Tibial nerve (tissue), 4 donors: Measurements from ENCODE around the gene POLR3C. TPM values are rescaled to one million over a fixed set of nuclear protein-coding genes. Genes with fewer than 3 reads are reported as not detected.

ENCODE experiments used
- DNase-seq, 2 donors: peaks; one replicate each; pipeline ENCODE4 v3.0.0-alpha.2; 2019; ENCODE audit warnings: low spot score in 2 of 2
- H3K27ac ChIP-seq, 4 donors: fragments of 200-600 bp; sonication (generic) in 3 of 4; one replicate each; pipeline ENCODE4 v1.5.1; 2017 to 2019; ENCODE audit warnings: mild to moderate bottlenecking in 1 of 4
- H3K27me3 ChIP-seq, 2 donors: fragments of 200-600 bp; sonication (generic) in 1 of 2; one replicate each; pipeline versions ENCODE4 v1.5.1 to v1.6.0; 2017 to 2019
- H3K36me3 ChIP-seq, 3 donors: fragments of 200-600 bp; sonication (generic); one replicate each; pipeline ENCODE4 v1.5.1; 2018 to 2019
- H3K4me1 ChIP-seq, 4 donors: fragments of 200-600 bp; sonication (generic) in 3 of 4; one replicate each; pipeline ENCODE4 v1.5.1; 2017 to 2019
- H3K4me3 ChIP-seq, 4 donors: fragments of 200-600 bp; sonication (generic) in 3 of 4; one replicate each; pipeline ENCODE4 v1.5.1; 2017 to 2019; ENCODE audit warnings: mild to moderate bottlenecking in 1 of 4, moderate library complexity in 1 of 4
- H3K9me3 ChIP-seq, 4 donors: fragments of 200-600 bp; sonication (generic) in 3 of 4; one replicate each; pipeline ENCODE4 v1.5.1; 2017 to 2019
- EP300 ChIP-seq, 2 donors: sonication (generic); formaldehyde crosslinking; IDR thresholded peaks; one replicate each; pipeline ENCODE4 v1.6.1; 2017; ENCODE audit warnings: antibody characterized with exemption in 2 of 2, mild to moderate bottlenecking in 1 of 2
- POLR2A ChIP-seq, 2 donors: fragments of 450-650 bp; IDR thresholded peaks; one replicate each; pipeline ENCODE4 v1.6.1; 2017; ENCODE audit warnings: antibody characterized with exemption in 2 of 2, mild to moderate bottlenecking in 2 of 2, moderate library complexity in 2 of 2
- WGBS, 2 donors: methylation state at CpG; one replicate each; pipeline ENCODE4 v1.1.5; 2018; 5-methylcytosine and 5-hydroxymethylcytosine counted together
- total RNA-seq, 4 donors: library from RNA; depleted of rRNA; stranded (reverse); fragments of >200 nt; gene quantifications; one replicate each; pipeline ENCODE4 v1.1.0, GENCODE V29; 2016
- TF ChIP-seq, protein P1 (sequence below), 5 experiments: fragments of 200-600 bp in 3 of 5; fragments of 450-650 bp in 2 of 5; sonication (generic) in 3 of 5; IDR thresholded peaks; one replicate each; pipeline ENCODE4 v1.5.1; 2016 to 2019; ENCODE audit warnings: antibody characterized with exemption in 5 of 5, mild to moderate bottlenecking in 3 of 5, moderate library complexity in 2 of 5

Gene POLR3C
- total RNA-seq, 4 donors from 2014 or later, result 25.9 to 39.6 (median 37.8) TPM

DNA sequence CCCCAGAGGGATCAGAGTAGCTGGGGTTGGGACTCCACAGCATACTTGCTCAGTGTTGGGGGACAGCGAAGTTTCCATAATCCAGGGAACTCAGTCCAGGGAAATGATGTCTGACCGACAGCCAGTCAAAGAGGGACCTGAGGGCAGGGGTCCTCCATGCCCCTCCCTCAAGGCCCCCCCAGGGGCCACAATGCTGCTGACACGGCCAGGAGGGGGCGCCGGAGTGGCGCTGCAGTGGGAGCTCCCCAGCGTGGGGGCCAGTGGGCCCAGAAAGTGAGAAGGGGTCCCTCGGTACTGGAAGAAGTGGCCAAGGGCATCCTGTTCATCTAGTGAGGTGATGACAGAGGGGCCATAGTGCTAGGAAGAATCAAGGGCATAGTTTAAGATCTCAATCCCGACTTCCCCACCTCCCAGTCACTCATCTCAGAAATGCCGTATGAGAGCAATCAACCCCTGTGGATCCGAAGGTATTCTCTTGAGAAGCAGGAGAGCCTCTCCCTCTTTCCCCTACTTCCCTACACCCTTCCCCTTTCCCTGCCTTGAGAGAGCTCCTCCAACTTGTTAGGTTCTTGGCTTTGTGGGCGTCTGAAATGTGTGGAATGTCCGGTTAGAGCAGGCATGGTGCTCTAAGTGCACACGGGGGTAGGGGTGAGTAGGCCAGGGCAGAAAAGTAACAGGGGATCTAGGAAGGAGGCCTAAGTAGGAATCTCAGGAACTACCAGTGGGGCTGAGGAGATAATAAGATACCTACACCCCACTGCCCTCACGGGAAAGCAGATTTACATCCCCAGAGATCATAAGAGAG is 25.6 kb downstream of the POLR3C start:
- Histone ChIP-seq H3K27ac (peak overlapping the region in 2 of 4 donors; percentile 50 to 52), H3K27me3 (no peaks in the 10 kb centered on the region), H3K4me3 (no peak overlapping the region), H3K4me1 (peaks cover 0 to 26% (median 5%) of the 10 kb centered on the region in 4 donors), H3K36me3 (peaks cover 0 to 73% (median 0%) of the 10 kb centered on the region in 3 donors), H3K9me3 (no peaks in the 10 kb centered on the region)
- 47 to 58% methylated on average over 12 to 15 of the region's 15 CpGs for WGBS, 2 donors
- DNase-seq, result no peak
- TF ChIP-seq, protein P1, sequence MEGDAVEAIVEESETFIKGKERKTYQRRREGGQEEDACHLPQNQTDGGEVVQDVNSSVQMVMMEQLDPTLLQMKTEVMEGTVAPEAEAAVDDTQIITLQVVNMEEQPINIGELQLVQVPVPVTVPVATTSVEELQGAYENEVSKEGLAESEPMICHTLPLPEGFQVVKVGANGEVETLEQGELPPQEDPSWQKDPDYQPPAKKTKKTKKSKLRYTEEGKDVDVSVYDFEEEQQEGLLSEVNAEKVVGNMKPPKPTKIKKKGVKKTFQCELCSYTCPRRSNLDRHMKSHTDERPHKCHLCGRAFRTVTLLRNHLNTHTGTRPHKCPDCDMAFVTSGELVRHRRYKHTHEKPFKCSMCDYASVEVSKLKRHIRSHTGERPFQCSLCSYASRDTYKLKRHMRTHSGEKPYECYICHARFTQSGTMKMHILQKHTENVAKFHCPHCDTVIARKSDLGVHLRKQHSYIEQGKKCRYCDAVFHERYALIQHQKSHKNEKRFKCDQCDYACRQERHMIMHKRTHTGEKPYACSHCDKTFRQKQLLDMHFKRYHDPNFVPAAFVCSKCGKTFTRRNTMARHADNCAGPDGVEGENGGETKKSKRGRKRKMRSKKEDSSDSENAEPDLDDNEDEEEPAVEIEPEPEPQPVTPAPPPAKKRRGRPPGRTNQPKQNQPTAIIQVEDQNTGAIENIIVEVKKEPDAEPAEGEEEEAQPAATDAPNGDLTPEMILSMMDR (IDR thresholded peaks at IDR 0.05), result peak in 1 of 5 experiments; percentile 12
- TF ChIP-seq POLR2A (IDR thresholded peaks at IDR 0.05), result no peak

DNA sequence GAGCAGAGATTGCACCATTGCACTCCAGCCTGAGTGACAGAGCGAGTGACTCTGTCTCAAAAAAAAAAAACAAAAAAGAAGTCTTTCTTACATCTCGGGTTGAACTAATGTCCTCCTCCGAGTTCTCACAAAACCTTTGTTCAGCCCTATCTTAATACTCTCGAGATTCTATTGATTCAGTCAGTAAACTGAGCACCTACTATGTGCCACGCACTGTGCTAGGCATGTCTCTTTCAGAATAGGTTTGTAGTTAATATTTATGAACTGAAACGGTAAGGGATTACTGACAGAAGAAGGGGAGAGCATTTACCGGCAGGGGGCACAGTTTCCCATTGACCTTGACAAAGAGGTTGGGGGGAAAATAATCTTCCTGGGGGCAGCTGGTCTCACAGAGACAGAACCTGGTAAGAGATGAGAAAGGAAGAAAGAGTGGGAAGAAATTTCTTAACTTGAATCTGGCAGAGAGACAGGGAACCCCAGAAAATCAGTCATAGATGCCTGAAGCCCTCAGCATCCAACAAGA is 31.5 kb downstream of the POLR3C start:
- H3K36me3 ChIP-seq, result peaks cover 0 to 65% (median 10%) of the 10 kb centered on the region in 3 donors
- WGBS, 2 donors, result 75 to 82% methylated on average over 7 of the region's 7 CpGs
- no peaks in the 10 kb centered on the region for H3K27me3 ChIP-seq
- TF ChIP-seq POLR2A (IDR thresholded peaks at IDR 0.05) (no peak), EP300 (IDR thresholded peaks at IDR 0.05) (no peak)
- TF ChIP-seq, protein P1 (IDR thresholded peaks at IDR 0.05), result no peak
- no peak for DNase-seq
- H3K9me3 ChIP-seq, result no peaks in the 10 kb centered on the region
- H3K4me1 ChIP-seq, result peaks cover 0 to 30% (median 11%) of the 10 kb centered on the region in 4 donors
- H3K4me3 ChIP-seq, result no peak overlapping the region
- no peak overlapping the region for H3K27ac ChIP-seq

DNA sequence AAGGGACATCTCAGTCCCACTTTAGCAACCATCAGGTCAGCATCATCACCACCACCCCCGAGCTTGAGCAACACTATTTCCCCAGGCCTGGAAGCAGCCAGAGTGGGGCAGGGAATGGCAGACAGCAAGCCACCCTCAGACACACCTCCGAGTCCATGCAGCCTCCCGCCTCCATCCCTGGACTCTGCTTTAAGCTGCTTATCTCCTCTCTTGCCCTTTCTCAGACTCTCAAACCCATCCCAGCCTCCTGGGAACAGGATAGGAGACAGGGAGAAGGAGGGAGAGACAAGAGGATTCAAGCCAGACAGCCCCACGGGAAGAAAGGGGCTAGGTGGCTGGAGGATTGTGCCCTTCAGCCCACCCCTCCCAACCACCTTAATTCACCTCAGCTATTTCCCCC is 33.2 kb downstream of the POLR3C start:
- H3K4me1 ChIP-seq, result peaks cover 0 to 30% (median 11%) of the 10 kb centered on the region in 4 donors

DNA sequence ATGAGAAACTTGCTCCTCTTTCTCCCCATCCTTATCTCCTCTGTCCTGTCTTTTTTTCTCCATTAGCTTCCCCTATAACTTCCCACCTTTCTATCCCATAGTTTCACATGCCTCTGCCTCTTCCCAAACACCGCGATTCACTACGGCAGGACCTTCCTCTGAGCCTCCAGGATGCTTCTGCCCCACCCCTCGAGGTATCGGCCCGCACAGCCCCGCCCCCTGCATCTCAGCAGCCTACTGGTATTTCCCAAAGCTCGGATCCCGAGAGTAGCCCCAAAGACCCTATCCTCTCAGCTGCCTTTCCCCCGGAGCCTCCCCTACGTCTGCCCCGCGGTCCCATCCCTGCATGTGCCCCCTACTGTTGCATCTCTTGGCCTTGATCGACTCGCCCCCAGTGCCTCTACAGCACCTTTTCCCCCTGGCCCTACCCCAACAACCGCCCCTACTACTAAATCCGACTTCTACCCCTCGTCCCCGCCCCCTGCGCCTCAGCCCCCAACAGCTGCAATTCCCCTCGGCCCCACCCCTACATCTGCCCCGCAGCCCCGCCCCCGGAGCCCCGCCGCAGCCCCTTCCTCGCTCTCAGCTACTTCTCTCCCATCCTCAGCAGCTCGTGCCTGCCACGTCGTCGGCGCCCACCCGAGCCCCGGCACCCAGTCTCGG is 34.4 kb downstream of the POLR3C start:
- peak; percentile 41 to 63 for DNase-seq
- H3K27me3 ChIP-seq, result no peaks in the 10 kb centered on the region
- TF ChIP-seq, protein P1 (IDR thresholded peaks at IDR 0.05), result no peak
- TF ChIP-seq POLR2A (IDR thresholded peaks at IDR 0.05), result no peak
- no peak for TF ChIP-seq EP300 (IDR thresholded peaks at IDR 0.05)
- H3K36me3 ChIP-seq, result peaks cover 0 to 37% (median 10%) of the 10 kb centered on the region in 3 donors
- H3K9me3 ChIP-seq, result no peaks in the 10 kb centered on the region
- 1 to 2% methylated on average over 31 to 33 of the region's 35 CpGs for WGBS, 2 donors
- peaks cover 0 to 30% (median 11%) of the 10 kb centered on the region in 4 donors for H3K4me1 ChIP-seq
- peak overlapping the region; percentile 75 to 96 (median 88) for H3K27ac ChIP-seq
- peak overlapping the region; percentile 55 to 90 (median 73) for H3K4me3 ChIP-seq

More for the DNA sequence above, 33.2 kb downstream of the POLR3C start:
- no peaks in the 10 kb centered on the region for H3K27me3 ChIP-seq
- no peak for DNase-seq
- H3K27ac ChIP-seq, result peak overlapping the region in 1 of 4 donors; percentile 94
- TF ChIP-seq, protein P1 (IDR thresholded peaks at IDR 0.05), result no peak
- no peak for TF ChIP-seq POLR2A (IDR thresholded peaks at IDR 0.05)
- no peak for TF ChIP-seq EP300 (IDR thresholded peaks at IDR 0.05)
- WGBS, 2 donors, result 82% methylated on average over 4 of the region's 4 CpGs
- H3K9me3 ChIP-seq, result no peaks in the 10 kb centered on the region
- peaks cover 0 to 49% (median 10%) of the 10 kb centered on the region in 3 donors for H3K36me3 ChIP-seq
- H3K4me3 ChIP-seq, result no peak overlapping the region
